Neural cell (in vitro differentiated cells): ENCODE data around the gene SNPH. TPM values are rescaled to one million over a fixed set of nuclear protein-coding genes. Genes with fewer than 3 reads are reported as not detected.

Experiments used
- H2AFZ ChIP-seq: fragments of 200-600, 300-800 bp; sonication (generic), shearing (Covaris generic); 2 replicates; pipeline ENCODE4 v1.6.0; 2014; ENCODE audit warnings: low read depth, mild to moderate bottlenecking, antibody characterized with exemption, low read length, moderate library complexity
- H3F3A ChIP-seq: fragments of 200-600 bp; shearing (Covaris generic); 2 replicates; pipeline ENCODE4 v1.6.1; 2016; ENCODE audit warnings: mild to moderate bottlenecking, moderate library complexity, mixed read lengths, antibody characterized with exemption, low read length; ENCODE audit not compliant: insufficient read depth, poor library complexity, severe bottlenecking
- H3K27ac ChIP-seq: fragments of 200-600, 300-800 bp; sonication (generic), shearing (Covaris generic); 2 replicates; pipeline ENCODE4 v1.5.1; 2014; ENCODE audit warnings: mild to moderate bottlenecking, low read length, moderate library complexity
- H3K27me3 ChIP-seq: fragments of 300-800, 200-600 bp; sonication (generic), shearing (Covaris generic); 2 replicates; pipeline ENCODE4 v1.6.0; 2014; ENCODE audit warnings: mild to moderate bottlenecking, low read depth, low read length, moderate library complexity; ENCODE audit not compliant: insufficient read depth
- H3K36me3 ChIP-seq: fragments of 300-800, 200-600 bp; sonication (generic), shearing (Covaris generic); 2 replicates; pipeline ENCODE4 v1.5.1; 2014; ENCODE audit warnings: mild to moderate bottlenecking, antibody characterized with exemption, low read length, moderate library complexity; ENCODE audit not compliant: insufficient read depth
- H3K4me2 ChIP-seq: fragments of 300-800, 200-600 bp; sonication (generic), shearing (Covaris generic); 2 replicates; pipeline ENCODE4 v1.6.0; 2014; ENCODE audit warnings: mild to moderate bottlenecking, low read length
- H3K4me3 ChIP-seq: fragments of 300-800, 200-600 bp; sonication (generic), shearing (Covaris generic); 2 replicates; pipeline ENCODE4 v1.5.1; 2014; ENCODE audit warnings: mild to moderate bottlenecking, low read length, moderate library complexity
- H3K79me2 ChIP-seq: fragments of 200-600 bp; shearing (Covaris generic); replicated peaks from 2 replicates; pipeline ENCODE4 v1.6.0; 2014; ENCODE audit warnings: mild to moderate bottlenecking, low read length, moderate library complexity; ENCODE audit not compliant: insufficient read depth
- H3K9ac ChIP-seq: fragments of 300-800, 200-600 bp; sonication (generic), shearing (Covaris generic); 2 replicates; pipeline ENCODE4 v1.6.1; 2016; ENCODE audit warnings: mild to moderate bottlenecking, low read length, mixed read lengths
- H3K9me2 ChIP-seq: fragments of 200-600 bp; shearing (Covaris generic); 2 replicates; pipeline ENCODE4 v1.6.1; 2016; ENCODE audit warnings: mild to moderate bottlenecking, low read length, mixed read lengths; ENCODE audit not compliant: insufficient read depth
- H3K9me3 ChIP-seq: fragments of 200-600, 300-800 bp; sonication (generic), shearing (Covaris generic); 2 replicates; pipeline ENCODE4 v1.6.1; 2016; ENCODE audit warnings: mild to moderate bottlenecking, mixed run types, low read length, moderate library complexity, mixed read lengths
- H4K20me1 ChIP-seq: fragments of 200-600 bp; shearing (Covaris generic); 2 replicates; pipeline ENCODE4 v1.6.1; 2016; ENCODE audit warnings: mild to moderate bottlenecking, mixed run types; ENCODE audit not compliant: insufficient read depth
- EP300 ChIP-seq: fragments of 450-650 bp; conservative IDR thresholded peaks from 2 replicates; pipeline ENCODE4 v1.6.1; 2014; ENCODE audit warnings: antibody characterized with exemption, mild to moderate bottlenecking, moderate library complexity; ENCODE audit not compliant: poor library complexity, severe bottlenecking
- EZH2 ChIP-seq: fragments of 200-600, 300-800 bp; shearing (Covaris generic), sonication (generic); IDR thresholded peaks from 2 replicates; pipeline ENCODE4 v1.6.1; 2014; ENCODE audit warnings: antibody characterized with exemption, low read length, borderline replicate concordance, mild to moderate bottlenecking; ENCODE audit not compliant: insufficient read depth, poor library complexity, severe bottlenecking
- MXI1 ChIP-seq: fragments of 450-650 bp; conservative IDR thresholded peaks from 2 replicates; pipeline ENCODE4 v1.6.1; 2014; ENCODE audit warnings: antibody characterized with exemption, mild to moderate bottlenecking; ENCODE audit not compliant: poor library complexity, severe bottlenecking
- POLR2AphosphoS5 ChIP-seq: IDR thresholded peaks from 2 replicates; pipeline ENCODE4 v1.6.1; 2012
- RAD21 ChIP-seq: fragments of 450-650 bp; conservative IDR thresholded peaks from 2 replicates; pipeline ENCODE4 v1.6.1; 2014; ENCODE audit warnings: antibody characterized with exemption, mild to moderate bottlenecking, moderate library complexity
- SMC3 ChIP-seq: fragments of 450-650 bp; conservative IDR thresholded peaks from 2 replicates; pipeline ENCODE4 v1.6.1; 2014; ENCODE audit warnings: antibody characterized with exemption, mild to moderate bottlenecking, moderate library complexity; ENCODE audit not compliant: poor library complexity
- TAF1 ChIP-seq: IDR thresholded peaks from 2 replicates; pipeline ENCODE4 v1.6.1; 2012; ENCODE audit warnings: low read depth
- polyA plus RNA-seq: library from polyadenylated mRNA; depleted of rRNA; stranded (reverse); fragments of >200 nt; gene quantifications from 2 replicates; pipeline ENCODE4 v1.2.3, GENCODE V29; 2014
- TF ChIP-seq, protein P1 (sequence below): IDR thresholded peaks from 2 replicates; pipeline ENCODE4 v1.6.1; 2012; ENCODE audit warnings: borderline replicate concordance
- TF ChIP-seq, protein P2 (sequence below): fragments of 450-650 bp; IDR thresholded peaks from 2 replicates; pipeline ENCODE4 v1.5.1; 2014; ENCODE audit warnings: antibody characterized with exemption, mild to moderate bottlenecking, moderate library complexity; ENCODE audit not compliant: poor library complexity, severe bottlenecking

The SNPH gene
- polyA plus RNA-seq, 1 donor from 2014 or later: 25.6 TPM

DNA sequence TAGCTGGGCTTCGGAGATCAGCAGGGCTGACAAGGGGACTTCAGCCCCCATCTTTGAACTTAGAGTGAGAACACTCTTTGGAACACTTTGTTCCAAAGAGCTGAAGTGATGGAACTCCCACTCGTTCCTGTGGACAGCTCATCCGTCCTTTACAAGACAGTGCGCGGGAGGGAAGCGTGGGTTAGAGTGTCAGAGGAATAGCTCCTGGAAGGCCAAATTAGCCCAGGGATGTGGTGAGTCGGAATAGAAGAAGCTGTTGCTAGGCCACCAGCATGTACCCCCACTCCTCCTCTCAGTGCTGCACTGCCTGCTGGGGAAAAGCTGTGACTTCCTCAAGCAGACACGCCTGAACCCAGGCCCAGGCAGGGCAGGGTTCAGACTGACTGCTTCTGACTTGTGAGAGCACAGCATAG, 61.2 kb downstream of the SNPH start:
- Histone ChIP-seq H3K79me2 (peaks cover 22% of the 10 kb centered on the region), H2AFZ (no peak overlapping the region), H3K9me3 (no peaks in the 10 kb centered on the region), H3K9me2 (no peaks in the 10 kb centered on the region), H3K36me3 (no peaks in the 10 kb centered on the region), H3K9ac (no peak overlapping the region), H3K4me3 (peak overlapping the region; percentile 84), H3K27me3 (no peaks in the 10 kb centered on the region), H4K20me1 (no peaks in the 10 kb centered on the region), H3K27ac (no peak overlapping the region), H3K4me2 (no peak overlapping the region), H3F3A (no peaks in the 10 kb centered on the region)
- TF ChIP-seq POLR2AphosphoS5: no peak
- TF ChIP-seq, protein P1, sequence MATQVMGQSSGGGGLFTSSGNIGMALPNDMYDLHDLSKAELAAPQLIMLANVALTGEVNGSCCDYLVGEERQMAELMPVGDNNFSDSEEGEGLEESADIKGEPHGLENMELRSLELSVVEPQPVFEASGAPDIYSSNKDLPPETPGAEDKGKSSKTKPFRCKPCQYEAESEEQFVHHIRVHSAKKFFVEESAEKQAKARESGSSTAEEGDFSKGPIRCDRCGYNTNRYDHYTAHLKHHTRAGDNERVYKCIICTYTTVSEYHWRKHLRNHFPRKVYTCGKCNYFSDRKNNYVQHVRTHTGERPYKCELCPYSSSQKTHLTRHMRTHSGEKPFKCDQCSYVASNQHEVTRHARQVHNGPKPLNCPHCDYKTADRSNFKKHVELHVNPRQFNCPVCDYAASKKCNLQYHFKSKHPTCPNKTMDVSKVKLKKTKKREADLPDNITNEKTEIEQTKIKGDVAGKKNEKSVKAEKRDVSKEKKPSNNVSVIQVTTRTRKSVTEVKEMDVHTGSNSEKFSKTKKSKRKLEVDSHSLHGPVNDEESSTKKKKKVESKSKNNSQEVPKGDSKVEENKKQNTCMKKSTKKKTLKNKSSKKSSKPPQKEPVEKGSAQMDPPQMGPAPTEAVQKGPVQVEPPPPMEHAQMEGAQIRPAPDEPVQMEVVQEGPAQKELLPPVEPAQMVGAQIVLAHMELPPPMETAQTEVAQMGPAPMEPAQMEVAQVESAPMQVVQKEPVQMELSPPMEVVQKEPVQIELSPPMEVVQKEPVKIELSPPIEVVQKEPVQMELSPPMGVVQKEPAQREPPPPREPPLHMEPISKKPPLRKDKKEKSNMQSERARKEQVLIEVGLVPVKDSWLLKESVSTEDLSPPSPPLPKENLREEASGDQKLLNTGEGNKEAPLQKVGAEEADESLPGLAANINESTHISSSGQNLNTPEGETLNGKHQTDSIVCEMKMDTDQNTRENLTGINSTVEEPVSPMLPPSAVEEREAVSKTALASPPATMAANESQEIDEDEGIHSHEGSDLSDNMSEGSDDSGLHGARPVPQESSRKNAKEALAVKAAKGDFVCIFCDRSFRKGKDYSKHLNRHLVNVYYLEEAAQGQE: no peak
- no peak for TF ChIP-seq MXI1
- TF ChIP-seq TAF1: no peak
- no peak for TF ChIP-seq RAD21
- no peak for TF ChIP-seq EZH2
- no peak for TF ChIP-seq EP300
- TF ChIP-seq SMC3: no peak
- TF ChIP-seq, protein P2, sequence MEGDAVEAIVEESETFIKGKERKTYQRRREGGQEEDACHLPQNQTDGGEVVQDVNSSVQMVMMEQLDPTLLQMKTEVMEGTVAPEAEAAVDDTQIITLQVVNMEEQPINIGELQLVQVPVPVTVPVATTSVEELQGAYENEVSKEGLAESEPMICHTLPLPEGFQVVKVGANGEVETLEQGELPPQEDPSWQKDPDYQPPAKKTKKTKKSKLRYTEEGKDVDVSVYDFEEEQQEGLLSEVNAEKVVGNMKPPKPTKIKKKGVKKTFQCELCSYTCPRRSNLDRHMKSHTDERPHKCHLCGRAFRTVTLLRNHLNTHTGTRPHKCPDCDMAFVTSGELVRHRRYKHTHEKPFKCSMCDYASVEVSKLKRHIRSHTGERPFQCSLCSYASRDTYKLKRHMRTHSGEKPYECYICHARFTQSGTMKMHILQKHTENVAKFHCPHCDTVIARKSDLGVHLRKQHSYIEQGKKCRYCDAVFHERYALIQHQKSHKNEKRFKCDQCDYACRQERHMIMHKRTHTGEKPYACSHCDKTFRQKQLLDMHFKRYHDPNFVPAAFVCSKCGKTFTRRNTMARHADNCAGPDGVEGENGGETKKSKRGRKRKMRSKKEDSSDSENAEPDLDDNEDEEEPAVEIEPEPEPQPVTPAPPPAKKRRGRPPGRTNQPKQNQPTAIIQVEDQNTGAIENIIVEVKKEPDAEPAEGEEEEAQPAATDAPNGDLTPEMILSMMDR: no peak

DNA sequence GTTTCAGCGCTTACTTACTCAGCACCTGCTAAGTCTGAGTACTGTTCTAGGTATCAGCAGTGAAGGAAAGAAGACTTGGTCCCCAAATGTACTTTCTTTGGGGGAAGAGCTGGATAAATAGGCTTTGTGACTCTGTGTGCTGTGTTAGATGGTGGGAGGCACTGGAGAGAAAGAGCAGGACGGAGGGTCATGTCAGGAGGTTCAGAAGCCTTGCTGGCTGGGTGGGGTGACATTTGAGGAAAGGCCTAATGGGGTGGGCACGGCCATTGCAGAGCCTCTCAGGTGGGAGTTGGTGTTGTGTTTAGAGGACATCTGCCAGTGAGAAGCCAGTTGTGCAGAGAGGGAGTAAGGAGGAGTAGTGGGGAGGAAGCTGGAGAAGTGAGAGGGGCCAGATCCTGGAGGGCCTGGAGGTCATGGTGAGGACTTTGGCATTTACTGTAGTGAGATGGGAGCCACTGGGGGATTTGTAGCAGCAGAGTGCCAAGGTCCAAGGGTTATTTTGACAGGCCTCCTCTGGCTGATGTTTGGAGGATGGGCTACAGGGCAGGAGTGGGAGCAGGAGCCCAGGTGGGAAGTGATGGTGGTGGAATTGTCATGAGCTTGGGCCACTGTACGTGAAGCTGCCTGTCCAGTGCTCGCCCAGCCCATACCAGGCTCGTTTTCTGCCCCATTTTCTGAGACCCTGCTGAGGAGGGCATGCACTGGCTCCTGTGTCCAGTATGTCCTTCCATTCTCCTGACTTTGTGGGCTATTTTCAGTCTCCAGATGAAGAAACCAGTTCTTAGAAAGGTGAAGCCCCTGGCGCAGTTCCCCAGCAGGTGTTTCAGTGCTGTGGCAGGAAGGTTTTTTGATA, 62.0 kb downstream of the SNPH start:
- no peaks in the 10 kb centered on the region for H3K27me3 ChIP-seq
- no peak overlapping the region for H2AFZ ChIP-seq
- no peak for TF ChIP-seq POLR2AphosphoS5
- TF ChIP-seq TAF1: no peak
- no peak overlapping the region for H3K9ac ChIP-seq
- no peaks in the 10 kb centered on the region for H3K9me2 ChIP-seq
- H3K79me2 ChIP-seq: peaks cover 22% of the 10 kb centered on the region
- no peaks in the 10 kb centered on the region for H3F3A ChIP-seq
- H3K9me3 ChIP-seq: no peaks in the 10 kb centered on the region
- no peak overlapping the region for H3K4me2 ChIP-seq
- H3K36me3 ChIP-seq: no peaks in the 10 kb centered on the region
- no peak overlapping the region for H3K4me3 ChIP-seq
- no peak overlapping the region for H3K27ac ChIP-seq
- H4K20me1 ChIP-seq: no peaks in the 10 kb centered on the region
